ENCODE results near the gene KDM2A.

The KDM2A gene

DNA sequence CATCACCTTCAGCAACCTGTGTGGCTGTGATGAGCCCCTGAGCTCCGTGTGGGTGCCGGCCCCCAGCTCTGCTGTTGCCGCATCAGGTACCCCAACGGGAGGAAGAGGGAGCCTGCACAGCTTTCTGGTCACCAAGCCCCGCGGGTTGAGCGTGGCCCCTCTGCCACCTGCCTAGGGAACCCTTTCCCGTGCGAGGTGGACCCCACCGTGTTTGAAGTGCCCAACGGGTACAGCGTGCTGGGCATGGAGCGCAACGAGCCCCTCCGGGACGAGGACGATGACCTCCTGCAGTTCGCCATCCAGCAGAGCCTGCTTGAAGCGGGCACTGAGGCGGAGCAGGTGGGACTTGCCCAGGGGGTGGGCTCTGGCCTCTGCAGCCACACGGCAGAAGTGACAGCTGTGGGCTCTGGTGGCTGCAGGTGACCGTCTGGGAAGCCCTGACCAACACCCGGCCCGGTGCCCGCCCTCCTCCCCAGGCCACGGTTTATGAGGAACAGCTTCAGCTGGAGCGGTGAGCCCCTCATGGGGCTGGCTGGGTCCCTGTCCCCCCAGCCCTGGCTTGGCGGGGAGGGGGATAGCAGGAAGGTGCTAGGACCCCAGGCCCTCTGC, 182.4 kb downstream of the KDM2A start:
- no peak for DNase-seq (ENCODE audit: low read depth in 3 of 3)

DNA sequence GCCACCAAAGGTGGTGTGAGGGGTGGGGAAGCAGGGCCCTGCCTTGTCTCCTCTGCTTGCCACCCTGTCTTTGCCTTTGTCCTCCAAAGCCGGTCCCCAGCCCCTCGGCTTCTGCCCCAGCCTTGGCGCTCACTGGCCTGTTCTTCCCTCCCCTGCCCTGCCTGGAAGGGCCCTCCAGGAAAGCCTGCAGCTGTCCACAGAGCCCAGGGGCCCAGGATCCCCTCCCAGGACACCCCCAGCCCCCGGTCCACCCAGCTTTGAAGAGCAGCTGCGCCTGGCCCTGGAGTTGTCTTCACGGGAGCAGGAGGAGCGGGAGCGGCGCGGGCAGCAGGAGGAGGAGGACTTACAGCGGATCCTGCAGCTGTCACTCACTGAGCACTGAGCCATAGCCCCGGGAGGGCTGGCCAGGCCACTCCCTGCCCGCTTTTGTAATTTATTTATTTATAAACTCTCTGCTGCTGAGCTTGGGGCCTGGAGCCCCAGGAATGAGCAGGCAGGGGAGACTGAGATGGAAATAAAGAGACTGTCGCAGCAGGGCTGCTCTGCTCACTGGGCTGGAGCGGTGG, 183.0 kb downstream of the KDM2A start:
- DNase-seq (ENCODE audit: low read depth in 3 of 3): no peak

DNA sequence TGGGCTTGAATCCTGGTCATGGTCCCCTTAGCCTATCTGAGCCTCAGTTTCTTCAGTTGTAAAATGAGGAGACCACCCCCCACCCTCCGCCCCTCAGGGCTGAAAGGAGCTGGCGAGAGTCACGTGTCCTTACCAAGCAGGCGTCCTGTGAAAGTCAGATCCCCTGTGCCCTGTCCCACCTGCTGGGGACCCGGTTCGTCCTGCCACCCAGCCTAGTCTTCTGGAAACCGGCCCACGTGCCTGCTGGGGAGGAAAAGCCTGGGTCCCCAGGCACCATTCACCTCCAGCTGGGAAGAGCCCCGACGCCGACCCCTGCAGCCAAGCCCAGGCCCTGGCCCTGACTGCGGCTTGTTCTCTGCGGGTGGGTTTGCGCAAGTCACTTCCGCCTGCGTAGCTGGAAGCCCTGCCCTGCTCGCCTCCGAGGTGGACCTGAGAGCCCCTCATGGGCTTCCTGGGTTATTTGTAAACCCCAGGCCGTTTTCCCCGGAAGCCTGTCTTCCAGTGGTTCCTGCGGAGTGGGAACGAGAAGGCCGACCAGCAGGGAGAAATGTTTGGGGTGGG, 183.6 kb downstream of the KDM2A start:
- no peak for DNase-seq (ENCODE audit: low read depth in 3 of 3)

DNA sequence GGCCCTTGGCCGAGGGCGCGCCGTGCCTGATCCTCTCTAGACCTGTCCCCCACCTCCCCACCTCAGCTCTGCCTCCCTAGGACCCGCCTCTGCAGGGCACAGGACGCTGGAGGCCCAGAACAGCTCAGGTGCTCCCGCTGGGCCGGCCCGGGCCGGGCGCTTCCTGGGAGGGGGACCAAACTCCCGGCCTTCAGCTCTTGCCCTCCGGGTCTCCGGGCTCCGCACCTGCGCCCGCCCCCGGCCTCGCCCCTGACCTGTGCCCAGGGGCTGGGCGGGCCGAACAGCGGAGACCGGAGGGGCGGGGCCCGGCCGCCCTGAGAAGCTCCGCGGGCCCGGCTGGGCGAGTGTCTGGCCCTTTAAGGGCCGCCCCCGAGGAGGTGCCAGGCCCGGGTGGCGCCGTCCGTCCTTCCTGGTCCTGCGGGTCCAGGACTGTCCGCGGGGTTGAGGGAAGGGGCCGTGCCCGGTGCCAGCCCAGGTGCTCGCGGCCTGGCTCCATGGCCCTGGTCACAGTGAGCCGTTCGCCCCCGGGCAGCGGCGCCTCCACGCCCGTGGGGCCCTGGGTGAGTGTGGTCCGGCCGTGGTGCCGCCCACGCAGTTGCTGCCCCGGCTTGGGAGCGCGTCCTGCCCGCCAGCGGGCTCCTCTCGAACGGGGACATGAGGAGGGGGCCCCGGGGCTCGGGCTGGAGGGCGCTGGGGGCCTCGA, 184.2 kb downstream of the KDM2A start, which contains the start of gene SSH3:
Gene SSH3, plus strand, starts transcription at position 399 of the 703 bp plus-strand sequence. Its CDS starts 96 bp downstream, at position 495.
- DNase-seq (ENCODE audit: low read depth in 3 of 3): no peak

DNA sequence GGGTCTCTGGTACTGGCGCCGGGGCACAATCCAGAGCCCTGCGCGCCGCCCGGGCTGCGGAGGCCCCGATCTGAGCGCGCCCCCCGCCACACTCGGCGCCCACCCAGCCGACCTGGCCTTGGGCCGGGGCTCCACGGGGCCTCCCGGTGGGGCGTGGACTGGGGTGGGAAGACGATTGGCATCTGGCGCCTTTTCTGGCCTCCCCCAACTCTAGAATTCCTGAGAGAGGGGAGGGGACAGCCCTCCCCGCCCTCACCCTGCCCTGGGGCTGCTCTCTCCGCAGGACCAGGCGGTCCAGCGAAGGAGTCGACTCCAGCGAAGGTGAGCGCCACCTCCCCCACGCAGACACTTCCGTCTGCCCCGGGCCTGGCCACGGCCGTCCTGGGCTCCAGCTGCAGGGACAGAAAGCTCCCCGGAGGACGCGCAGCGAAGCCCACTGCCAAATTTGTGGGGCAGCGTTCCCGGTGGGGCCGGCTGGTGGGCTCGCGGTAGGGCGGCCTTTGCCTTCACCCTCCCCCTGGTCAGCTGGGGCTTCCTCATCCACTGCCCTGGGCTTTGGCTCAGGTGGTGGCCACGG, 184.9 kb downstream of the KDM2A start:
- no peak for DNase-seq (ENCODE audit: low read depth in 3 of 3)

DNA sequence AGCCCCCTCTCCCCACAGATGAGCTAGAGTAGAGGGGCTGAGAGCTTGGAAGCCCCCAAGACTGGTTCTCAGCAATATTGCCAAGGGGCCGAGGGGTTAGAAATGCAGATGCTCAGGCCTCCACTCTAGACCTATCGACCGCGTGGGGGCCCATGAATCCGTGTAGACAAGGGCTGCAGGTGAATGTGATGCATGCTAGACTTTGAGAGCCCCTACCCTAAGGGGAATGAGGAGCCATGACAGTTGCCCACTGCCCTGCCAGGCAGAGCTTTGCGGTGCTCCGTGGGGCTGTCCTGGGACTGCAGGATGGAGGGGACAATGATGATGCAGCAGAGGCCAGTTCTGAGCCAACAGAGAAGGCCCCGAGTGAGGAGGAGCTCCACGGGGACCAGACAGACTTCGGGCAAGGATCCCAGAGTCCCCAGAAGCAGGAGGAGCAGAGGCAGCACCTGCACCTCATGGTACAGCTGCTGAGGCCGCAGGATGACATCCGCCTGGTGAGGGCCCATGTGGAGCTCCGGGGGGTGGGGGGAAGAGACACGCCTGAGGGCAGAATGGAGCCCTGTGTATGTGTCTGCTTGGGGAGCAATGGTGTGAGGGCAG, 185.5 kb downstream of the KDM2A start:
- DNase-seq (ENCODE audit: low read depth in 3 of 3): no peak

DNA sequence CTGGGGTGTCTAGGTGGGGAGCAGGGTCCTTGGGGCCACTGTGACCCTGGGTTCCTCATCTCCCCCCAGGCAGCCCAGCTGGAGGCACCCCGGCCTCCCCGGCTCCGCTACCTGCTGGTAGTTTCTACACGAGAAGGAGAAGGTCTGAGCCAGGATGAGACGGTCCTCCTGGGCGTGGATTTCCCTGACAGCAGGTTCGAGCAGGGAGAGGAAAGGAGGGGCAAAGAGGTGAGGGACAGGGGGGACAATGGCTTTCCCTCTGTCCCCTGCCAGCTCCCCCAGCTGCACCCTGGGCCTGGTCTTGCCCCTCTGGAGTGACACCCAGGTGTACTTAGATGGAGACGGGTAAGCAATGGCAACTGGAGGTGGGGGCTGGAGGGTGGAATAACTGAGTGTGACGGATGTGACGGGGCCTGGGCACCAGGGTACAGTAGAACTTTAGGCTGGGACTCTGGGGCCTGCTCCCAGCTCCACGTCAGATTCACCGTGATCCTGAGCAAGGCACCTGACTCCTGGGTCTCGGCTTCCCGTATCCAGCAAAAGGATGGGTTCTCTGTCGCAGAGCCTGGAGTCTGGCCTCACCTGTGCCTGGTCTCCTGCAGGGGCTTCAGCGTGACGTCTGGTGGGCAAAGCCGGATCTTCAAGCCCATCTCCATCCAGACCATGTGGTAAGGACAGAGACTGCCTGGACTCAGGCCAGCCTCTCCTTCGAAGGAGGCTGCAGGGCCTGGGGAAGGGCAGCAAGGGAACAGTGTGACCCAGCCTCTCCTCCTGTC, 187.9 kb downstream of the KDM2A start:
- no peak for DNase-seq (ENCODE audit: low read depth in 3 of 3)

DNA sequence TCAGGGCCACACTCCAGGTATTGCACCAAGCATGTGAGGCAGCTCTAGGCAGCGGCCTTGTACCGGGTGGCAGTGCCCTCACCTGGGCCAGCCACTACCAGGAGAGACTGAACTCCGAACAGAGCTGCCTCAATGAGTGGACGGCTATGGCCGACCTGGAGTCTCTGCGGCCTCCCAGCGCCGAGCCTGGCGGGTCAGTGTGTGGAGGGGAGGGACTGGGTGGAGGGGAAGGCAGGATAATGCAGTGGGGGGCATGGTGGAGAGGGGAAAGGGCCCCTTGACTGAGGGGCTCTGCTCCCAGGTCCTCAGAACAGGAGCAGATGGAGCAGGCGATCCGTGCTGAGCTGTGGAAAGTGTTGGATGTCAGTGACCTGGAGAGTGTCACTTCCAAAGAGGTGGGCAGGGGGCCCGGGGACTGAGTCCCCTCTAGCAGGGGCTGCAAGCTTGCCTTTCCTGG, 188.5 kb downstream of the KDM2A start:
- DNase-seq (ENCODE audit: low read depth in 3 of 3): no peak

Measured in stimulated activated CD4-positive, alpha-beta T cell treated with anti-CD3 and anti-CD28 coated beads, TNF-alpha, amount 100 ng/mL, for 48 hours (primary cell).